ENCODE results near the gene TBC1D2. TPM values are rescaled to one million over a fixed set of nuclear protein-coding genes. Genes with fewer than 3 reads are reported as not detected.

TBC1D2 gene
- total RNA-seq, 1 donor from 2014 or later, result 23.7 TPM

GRCh38 chr9:98249771-98250170 is 5.7 kb downstream of the TBC1D2 start:
- H3K9me3 Mint-ChIP-seq (ENCODE audit: unreplicated experiment), result no peaks in the 10 kb centered on the region
- TF ChIP-seq CTCF (IDR thresholded peaks at IDR 0.05), result no peak
- no peak overlapping the region for H3K4me3 Mint-ChIP-seq (ENCODE audit: unreplicated experiment)
- H3K4me1 Mint-ChIP-seq (ENCODE audit: unreplicated experiment), result peaks cover 79% of the 10 kb centered on the region
- H3K36me3 Mint-ChIP-seq (ENCODE audit: unreplicated experiment), result peaks cover 8% of the 10 kb centered on the region
- no peak for DNase-seq (ENCODE audit: extremely low spot score, unreplicated experiment)
- H3K27me3 Mint-ChIP-seq (ENCODE audit: unreplicated experiment), result no peaks in the 10 kb centered on the region
- H3K27ac Mint-ChIP-seq (ENCODE audit: unreplicated experiment), result peak overlapping the region; percentile 59

- H3K36me3 Mint-ChIP-seq (ENCODE audit: unreplicated experiment), result peaks cover 8% of the 10 kb centered on the region
- H3K9me3 Mint-ChIP-seq (ENCODE audit: unreplicated experiment), result no peaks in the 10 kb centered on the region
- no peak for DNase-seq (ENCODE audit: extremely low spot score, unreplicated experiment)
- H3K4me1 Mint-ChIP-seq (ENCODE audit: unreplicated experiment), result peaks cover 74% of the 10 kb centered on the region
- H3K27ac Mint-ChIP-seq (ENCODE audit: unreplicated experiment), result peak overlapping the region; percentile 83
- H3K27me3 Mint-ChIP-seq (ENCODE audit: unreplicated experiment), result no peaks in the 10 kb centered on the region
- H3K4me3 Mint-ChIP-seq (ENCODE audit: unreplicated experiment), result no peak overlapping the region
- no peak for TF ChIP-seq CTCF (IDR thresholded peaks at IDR 0.05)
Observed at GRCh38 chr9:98248737-98249474, 6.5 kb downstream of the TBC1D2 start.

GRCh38 chr9:98247831-98248657 is 7.4 kb downstream of the TBC1D2 start:
- H3K4me1 Mint-ChIP-seq (ENCODE audit: unreplicated experiment), result peaks cover 69% of the 10 kb centered on the region
- peaks cover 8% of the 10 kb centered on the region for H3K36me3 Mint-ChIP-seq (ENCODE audit: unreplicated experiment)
- H3K4me3 Mint-ChIP-seq (ENCODE audit: unreplicated experiment), result no peak overlapping the region
- peak overlapping the region; percentile 83 for H3K27ac Mint-ChIP-seq (ENCODE audit: unreplicated experiment)
- no peaks in the 10 kb centered on the region for H3K9me3 Mint-ChIP-seq (ENCODE audit: unreplicated experiment)
- TF ChIP-seq CTCF (IDR thresholded peaks at IDR 0.05), result no peak
- no peak for DNase-seq (ENCODE audit: extremely low spot score, unreplicated experiment)
- no peaks in the 10 kb centered on the region for H3K27me3 Mint-ChIP-seq (ENCODE audit: unreplicated experiment)

- H3K9me3 Mint-ChIP-seq (ENCODE audit: unreplicated experiment), result no peaks in the 10 kb centered on the region
- H3K4me3 Mint-ChIP-seq (ENCODE audit: unreplicated experiment), result no peak overlapping the region
- H3K27me3 Mint-ChIP-seq (ENCODE audit: unreplicated experiment), result no peaks in the 10 kb centered on the region
- peaks cover 14% of the 10 kb centered on the region for H3K36me3 Mint-ChIP-seq (ENCODE audit: unreplicated experiment)
- no peak overlapping the region for H3K27ac Mint-ChIP-seq (ENCODE audit: unreplicated experiment)
- peaks cover 21% of the 10 kb centered on the region for H3K4me1 Mint-ChIP-seq (ENCODE audit: unreplicated experiment)
- DNase-seq (ENCODE audit: extremely low spot score, unreplicated experiment), result no peak
- TF ChIP-seq CTCF (IDR thresholded peaks at IDR 0.05), result no peak
Observed at GRCh38 chr9:98242426-98242825, 13.0 kb downstream of the TBC1D2 start.
